ENCODE measurements around the gene PHF20. TPM values are rescaled to one million over a fixed set of nuclear protein-coding genes. Genes with fewer than 3 reads are reported as not detected.

The PHF20 gene
- total RNA-seq, 1 experiment from 2014 or later, result 37.2 TPM

DNA sequence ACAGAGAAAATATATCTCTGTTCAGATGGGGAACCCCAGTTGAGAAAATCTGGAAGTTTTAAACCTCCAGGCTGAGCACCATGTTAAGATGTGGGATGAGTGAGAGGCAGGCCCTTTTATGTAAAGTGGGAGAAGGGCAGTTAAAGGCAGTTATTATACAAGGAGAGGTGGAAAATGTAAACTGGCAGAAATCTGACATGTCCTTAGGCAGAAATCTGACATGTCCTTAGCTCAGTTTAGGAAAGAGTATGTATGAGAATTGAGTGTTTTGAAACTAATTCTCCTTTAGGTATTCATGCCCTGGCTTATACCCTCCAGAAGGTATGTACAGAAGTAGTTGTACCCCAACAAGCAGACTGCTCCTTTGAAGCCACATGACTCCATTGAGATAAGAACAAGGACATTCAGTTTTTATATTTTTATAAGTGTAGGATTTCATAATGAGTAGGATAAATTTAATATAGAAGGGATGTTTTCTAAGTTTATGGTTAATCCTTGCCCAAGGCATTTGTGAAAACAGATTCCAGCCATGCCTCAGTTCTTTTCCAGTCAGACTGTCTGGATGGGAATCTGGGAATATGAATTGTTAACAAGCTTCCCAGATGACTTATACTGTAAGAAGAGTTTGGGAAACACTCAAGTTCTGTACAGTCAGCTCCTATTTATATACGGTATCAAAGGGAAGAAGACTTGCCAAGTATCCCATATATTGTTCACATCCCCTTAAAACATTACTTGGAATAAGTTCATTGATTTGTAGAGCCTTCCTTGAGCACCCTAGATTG is 94.8 kb downstream of the PHF20 start:
- Histone ChIP-seq H3K79me2 (ENCODE audit: low read length) (no peaks in the 10 kb centered on the region), H4K20me1 (ENCODE audit: low read length) (no peaks in the 10 kb centered on the region), H3K9me3 (ENCODE audit: low read length) (no peaks in the 10 kb centered on the region), H3K27ac (ENCODE audit: low read length) (no peak overlapping the region), H2AFZ (ENCODE audit: low read length) (no peak overlapping the region), H3K27me3 (ENCODE audit: low read length) (no peaks in the 10 kb centered on the region), H3K4me2 (ENCODE audit: low read length) (no peak overlapping the region), H3K9me2 (replicated peaks; ENCODE audit: low read length) (no peaks in the 10 kb centered on the region), H3F3A (ENCODE audit: low read length, unreplicated experiment) (no peaks in the 10 kb centered on the region), H3K36me3 (ENCODE audit: low read depth, low read length) (0 out of 2 replicates have a peak, but pooled peaks cover 3% of the 10 kb centered on the region), H3K4me3 (ENCODE audit: low read length) (no peak overlapping the region), H3K9ac (ENCODE audit: low read length) (no peak overlapping the region), H3K4me1 (ENCODE audit: insufficient read depth, low read length) (no peaks in the 10 kb centered on the region)
- intact Hi-C loops (cut with micrococcal nuclease), result no loop called here
- POLR2A ChIA-PET (ENCODE audit: unreplicated experiment), result no interaction called here
- no TSS peak for BruUV-seq (replicated peaks)
- peak; percentile 22 for ATAC-seq
- CTCF ChIA-PET, result no interaction called here
- no peak for TF ChIP-seq EZH2phosphoT487 (IDR thresholded peaks at IDR 0.05; ENCODE audit: borderline replicate concordance, low read length)
- TF ChIP-seq, protein P1, sequence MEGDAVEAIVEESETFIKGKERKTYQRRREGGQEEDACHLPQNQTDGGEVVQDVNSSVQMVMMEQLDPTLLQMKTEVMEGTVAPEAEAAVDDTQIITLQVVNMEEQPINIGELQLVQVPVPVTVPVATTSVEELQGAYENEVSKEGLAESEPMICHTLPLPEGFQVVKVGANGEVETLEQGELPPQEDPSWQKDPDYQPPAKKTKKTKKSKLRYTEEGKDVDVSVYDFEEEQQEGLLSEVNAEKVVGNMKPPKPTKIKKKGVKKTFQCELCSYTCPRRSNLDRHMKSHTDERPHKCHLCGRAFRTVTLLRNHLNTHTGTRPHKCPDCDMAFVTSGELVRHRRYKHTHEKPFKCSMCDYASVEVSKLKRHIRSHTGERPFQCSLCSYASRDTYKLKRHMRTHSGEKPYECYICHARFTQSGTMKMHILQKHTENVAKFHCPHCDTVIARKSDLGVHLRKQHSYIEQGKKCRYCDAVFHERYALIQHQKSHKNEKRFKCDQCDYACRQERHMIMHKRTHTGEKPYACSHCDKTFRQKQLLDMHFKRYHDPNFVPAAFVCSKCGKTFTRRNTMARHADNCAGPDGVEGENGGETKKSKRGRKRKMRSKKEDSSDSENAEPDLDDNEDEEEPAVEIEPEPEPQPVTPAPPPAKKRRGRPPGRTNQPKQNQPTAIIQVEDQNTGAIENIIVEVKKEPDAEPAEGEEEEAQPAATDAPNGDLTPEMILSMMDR (conservative IDR thresholded peaks at IDR 0.05; ENCODE audit: low read depth, low read length), result no peak
- no peak for TF ChIP-seq EZH2 (IDR thresholded peaks at IDR 0.05; ENCODE audit: low read length, unreplicated experiment)
- no peak for DNase-seq

DNA sequence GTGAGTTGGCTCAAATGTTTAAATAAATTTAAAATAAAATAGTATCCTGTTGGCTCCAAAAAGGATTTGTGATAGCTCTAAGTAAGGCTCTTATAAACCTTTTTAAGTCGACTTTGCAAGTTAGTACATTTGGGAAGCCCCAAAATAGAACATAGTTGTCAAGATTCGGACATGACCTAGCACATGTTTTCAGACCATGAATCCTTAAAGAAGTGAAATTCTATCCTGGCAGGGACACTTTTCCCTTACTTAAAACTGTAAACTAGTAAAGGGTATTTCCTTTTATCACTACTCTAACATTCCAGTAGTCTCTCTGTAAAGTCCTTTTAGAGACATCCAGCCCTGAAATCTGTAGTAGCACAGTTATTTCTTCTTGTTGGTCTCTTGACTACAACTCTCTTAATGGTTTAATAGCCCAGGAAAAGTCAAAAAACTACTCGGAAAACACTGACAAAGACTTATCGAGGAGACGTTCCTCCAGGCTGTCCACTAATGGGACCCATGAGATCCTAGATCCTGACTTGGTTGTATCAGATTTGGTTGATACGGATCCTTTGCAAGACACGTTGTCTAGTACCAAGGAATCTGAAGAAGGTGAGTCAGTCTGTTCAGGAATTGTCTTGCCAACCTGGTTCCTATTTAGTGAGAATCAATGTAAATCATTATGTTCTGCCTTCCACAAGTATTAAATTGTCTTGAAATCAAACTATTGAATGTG is 98.9 kb downstream of the PHF20 start:
- Histone ChIP-seq H3K4me1 (ENCODE audit: insufficient read depth, low read length) (peaks cover 11% of the 10 kb centered on the region), H3K9ac (ENCODE audit: low read length) (no peak overlapping the region)

More for the DNA sequence above, 98.9 kb downstream of the PHF20 start:
- Histone ChIP-seq H3K36me3 (ENCODE audit: low read depth, low read length) (0 out of 2 replicates have a peak, but pooled peaks cover 3% of the 10 kb centered on the region), H2AFZ (ENCODE audit: low read length) (no peak overlapping the region), H3K79me2 (ENCODE audit: low read length) (no peaks in the 10 kb centered on the region), H3K4me2 (ENCODE audit: low read length) (no peak overlapping the region), H3F3A (ENCODE audit: low read length, unreplicated experiment) (no peaks in the 10 kb centered on the region), H3K9me3 (ENCODE audit: low read length) (no peaks in the 10 kb centered on the region), H3K27me3 (ENCODE audit: low read length) (no peaks in the 10 kb centered on the region), H3K27ac (ENCODE audit: low read length) (no peak overlapping the region), H3K9me2 (replicated peaks; ENCODE audit: low read length) (no peaks in the 10 kb centered on the region), H3K4me3 (ENCODE audit: low read length) (no peak overlapping the region), H4K20me1 (ENCODE audit: low read length) (no peaks in the 10 kb centered on the region)
- BruUV-seq (replicated peaks), result no TSS peak
- ChIA-PET POLR2A (ENCODE audit: unreplicated experiment) (no interaction called here), CTCF (no interaction called here)
- no peak for ATAC-seq
- intact Hi-C loops (cut with micrococcal nuclease), result no loop called here
- TF ChIP-seq EZH2 (IDR thresholded peaks at IDR 0.05; ENCODE audit: low read length, unreplicated experiment) (no peak), EZH2phosphoT487 (IDR thresholded peaks at IDR 0.05; ENCODE audit: borderline replicate concordance, low read length) (no peak)
- TF ChIP-seq, protein P1 (conservative IDR thresholded peaks at IDR 0.05; ENCODE audit: low read depth, low read length), result no peak
- no peak for DNase-seq
